Measurements from ENCODE around the gene ANKRD35.
"Not testable (repeated sequence)": the region's sequence is repeated elsewhere in the genome, so short reads cannot be mapped to it uniquely, and the experiment has no call there.

Gene ANKRD35

DNA sequence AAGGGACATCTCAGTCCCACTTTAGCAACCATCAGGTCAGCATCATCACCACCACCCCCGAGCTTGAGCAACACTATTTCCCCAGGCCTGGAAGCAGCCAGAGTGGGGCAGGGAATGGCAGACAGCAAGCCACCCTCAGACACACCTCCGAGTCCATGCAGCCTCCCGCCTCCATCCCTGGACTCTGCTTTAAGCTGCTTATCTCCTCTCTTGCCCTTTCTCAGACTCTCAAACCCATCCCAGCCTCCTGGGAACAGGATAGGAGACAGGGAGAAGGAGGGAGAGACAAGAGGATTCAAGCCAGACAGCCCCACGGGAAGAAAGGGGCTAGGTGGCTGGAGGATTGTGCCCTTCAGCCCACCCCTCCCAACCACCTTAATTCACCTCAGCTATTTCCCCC lies 28.5 kb downstream of the ANKRD35 start:
- DNase-seq = no peak

DNA sequence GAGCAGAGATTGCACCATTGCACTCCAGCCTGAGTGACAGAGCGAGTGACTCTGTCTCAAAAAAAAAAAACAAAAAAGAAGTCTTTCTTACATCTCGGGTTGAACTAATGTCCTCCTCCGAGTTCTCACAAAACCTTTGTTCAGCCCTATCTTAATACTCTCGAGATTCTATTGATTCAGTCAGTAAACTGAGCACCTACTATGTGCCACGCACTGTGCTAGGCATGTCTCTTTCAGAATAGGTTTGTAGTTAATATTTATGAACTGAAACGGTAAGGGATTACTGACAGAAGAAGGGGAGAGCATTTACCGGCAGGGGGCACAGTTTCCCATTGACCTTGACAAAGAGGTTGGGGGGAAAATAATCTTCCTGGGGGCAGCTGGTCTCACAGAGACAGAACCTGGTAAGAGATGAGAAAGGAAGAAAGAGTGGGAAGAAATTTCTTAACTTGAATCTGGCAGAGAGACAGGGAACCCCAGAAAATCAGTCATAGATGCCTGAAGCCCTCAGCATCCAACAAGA lies 30.2 kb downstream of the ANKRD35 start:
- DNase-seq = no peak

DNA sequence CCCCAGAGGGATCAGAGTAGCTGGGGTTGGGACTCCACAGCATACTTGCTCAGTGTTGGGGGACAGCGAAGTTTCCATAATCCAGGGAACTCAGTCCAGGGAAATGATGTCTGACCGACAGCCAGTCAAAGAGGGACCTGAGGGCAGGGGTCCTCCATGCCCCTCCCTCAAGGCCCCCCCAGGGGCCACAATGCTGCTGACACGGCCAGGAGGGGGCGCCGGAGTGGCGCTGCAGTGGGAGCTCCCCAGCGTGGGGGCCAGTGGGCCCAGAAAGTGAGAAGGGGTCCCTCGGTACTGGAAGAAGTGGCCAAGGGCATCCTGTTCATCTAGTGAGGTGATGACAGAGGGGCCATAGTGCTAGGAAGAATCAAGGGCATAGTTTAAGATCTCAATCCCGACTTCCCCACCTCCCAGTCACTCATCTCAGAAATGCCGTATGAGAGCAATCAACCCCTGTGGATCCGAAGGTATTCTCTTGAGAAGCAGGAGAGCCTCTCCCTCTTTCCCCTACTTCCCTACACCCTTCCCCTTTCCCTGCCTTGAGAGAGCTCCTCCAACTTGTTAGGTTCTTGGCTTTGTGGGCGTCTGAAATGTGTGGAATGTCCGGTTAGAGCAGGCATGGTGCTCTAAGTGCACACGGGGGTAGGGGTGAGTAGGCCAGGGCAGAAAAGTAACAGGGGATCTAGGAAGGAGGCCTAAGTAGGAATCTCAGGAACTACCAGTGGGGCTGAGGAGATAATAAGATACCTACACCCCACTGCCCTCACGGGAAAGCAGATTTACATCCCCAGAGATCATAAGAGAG lies 36.1 kb downstream of the ANKRD35 start:
- DNase-seq = no peak

DNA sequence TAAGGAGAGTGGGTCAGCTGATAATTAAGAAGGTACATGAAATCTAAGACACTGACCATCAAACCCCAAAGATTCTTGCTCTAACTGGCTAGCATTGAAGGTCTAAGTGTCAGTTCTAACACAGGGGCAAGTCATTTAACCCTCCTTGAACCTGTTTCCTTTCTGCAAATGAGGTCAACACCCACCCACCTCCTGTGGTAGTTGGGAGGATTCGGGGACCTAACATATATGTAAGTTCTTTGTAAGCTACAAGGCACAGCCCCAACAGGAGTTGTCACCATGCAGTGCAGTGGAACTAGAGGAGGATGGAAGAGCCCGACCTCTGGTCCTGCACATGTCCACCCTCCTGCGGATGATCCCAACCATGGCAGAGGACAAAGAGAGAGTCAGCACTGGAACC lies 37.8 kb downstream of the ANKRD35 start:
- no peak for DNase-seq

DNA sequence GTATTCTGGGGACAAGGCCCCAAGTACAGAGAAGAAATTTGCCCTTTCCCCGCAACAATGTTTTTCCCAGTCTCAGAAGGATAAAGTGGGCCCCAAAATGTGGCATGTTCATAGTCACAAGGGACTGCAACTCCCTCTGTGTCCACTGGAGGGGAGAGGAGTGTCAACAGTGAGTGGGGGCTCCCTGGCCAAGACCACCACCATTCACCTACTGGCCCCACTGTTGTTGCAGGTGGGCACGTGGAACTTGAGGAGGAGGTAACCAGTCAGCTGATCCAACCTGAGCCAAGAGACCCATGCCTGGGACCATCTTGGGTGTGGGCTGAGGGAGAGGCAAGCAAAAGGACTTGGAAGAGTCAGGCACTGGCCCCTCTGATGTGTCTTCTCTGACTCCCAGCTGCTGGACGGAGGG lies 39.5 kb downstream of the ANKRD35 start:
- no peak for DNase-seq

DNA sequence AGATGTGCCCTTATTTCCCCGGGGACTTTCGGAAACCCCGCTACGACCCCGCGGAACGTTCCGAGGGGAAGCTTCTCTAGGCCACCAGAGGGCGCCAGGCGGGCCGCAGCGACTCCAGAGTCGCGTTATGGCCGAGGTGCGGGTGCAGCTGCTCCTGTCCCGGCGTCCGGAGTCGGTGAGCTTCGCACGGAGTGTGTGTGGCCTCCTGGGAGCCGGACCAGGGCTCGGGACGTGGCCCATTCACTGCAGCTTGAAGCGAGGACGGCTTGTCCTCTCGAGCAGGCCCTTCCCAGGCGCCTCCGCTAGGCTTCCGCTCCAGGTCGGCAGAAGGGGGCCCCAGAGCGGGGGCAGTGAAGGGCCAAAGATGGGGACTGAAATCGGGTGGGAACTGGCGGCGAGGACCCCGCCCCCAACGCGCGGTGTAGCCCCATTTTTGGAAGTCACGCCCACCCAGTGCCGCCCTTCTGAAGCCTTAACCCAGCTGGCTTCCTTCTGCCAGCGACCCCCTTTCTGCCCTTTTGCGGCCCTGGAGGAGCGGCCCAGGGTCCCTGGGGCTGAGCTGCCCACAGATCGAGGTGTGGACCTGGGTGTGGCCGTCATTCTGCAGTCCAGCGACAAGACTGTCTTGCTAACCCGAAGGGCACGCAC lies 40.0 kb downstream of the ANKRD35 start, which contains the start of gene NUDT17:
NUDT17 (plus strand) TSS at position 117 of the 648 bp plus-strand sequence; CDS start at position 128, 11 bp downstream.
- DNase-seq = peak; percentile 70

DNA sequence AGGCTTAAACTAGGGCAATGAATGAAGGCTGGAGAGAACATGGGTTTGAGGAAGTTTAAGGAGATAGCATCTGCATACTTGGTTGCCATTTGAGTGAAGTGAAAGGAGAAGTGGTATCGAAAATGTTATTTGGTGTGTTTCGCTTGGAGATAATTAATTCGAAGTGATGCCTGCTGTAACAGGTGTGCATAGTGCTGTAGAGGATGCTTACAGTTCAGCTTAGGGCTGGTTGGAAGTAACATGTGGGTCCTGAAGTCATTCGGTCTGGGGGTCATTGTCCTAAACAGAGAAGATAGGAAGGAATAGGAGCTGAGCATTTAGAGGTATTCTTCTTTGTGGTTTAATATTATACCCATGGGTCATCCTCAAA lies 40.5 kb downstream of the ANKRD35 start:
- no peak for DNase-seq

DNA sequence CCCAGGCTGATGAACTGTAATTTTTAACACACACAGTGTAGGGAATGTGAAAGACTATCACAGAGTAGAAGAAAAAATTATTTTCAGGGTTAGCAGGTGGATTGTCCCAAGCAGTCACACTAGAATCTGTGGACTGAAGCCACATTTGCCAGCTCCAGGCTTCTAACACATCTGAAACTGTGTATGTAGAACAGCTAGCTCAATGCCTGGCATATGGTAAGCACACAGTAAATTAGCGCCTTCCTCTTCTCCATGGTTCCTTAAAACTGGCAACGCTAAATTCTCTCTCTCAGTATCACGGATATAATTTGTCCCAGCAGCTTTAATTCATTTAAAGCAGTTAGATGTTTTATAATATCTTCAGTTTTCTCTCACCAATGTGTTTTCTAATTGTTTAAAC lies 42.6 kb downstream of the ANKRD35 start:
- DNase-seq = no peak

DNA sequence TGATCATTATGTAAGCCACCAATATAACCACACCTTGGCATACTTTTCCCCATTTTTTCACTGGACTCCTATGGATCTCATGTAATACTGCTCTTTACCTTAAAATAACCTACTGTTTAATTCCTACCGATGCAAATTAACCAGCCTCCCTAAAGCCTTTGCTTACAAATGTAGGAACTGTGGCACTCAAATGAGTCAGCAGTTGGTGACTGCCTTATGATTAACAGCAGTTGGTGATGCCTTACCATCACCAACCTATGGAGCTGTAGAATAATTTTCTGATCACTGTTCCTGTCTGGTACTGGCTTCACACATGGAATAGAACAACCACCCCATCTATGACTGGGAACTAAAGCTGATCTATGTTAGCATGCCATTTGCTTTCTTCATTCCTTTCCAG lies 48.0 kb downstream of the ANKRD35 start:
- no peak for DNase-seq

DNA sequence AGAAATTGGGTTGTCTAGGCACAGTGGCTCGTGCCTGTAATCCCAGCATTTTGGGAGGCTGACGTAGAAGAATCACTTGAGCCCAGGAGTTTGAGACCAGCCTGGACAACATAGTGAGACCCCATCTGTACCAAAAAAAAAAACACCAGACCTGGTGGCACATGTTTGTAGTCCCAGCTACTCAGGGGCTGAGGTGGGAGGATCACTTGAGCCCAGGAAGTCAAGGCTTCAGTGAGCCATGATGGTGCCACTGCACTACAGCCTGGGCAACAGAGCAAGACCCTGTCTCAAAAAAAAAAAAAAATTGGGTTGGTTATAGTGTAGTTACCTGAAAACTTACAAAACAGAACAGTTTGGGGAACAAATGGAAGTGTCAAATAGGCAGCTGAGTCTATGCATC lies 54.9 kb downstream of the ANKRD35 start:
- DNase-seq = not testable (repeated sequence)

DNA sequence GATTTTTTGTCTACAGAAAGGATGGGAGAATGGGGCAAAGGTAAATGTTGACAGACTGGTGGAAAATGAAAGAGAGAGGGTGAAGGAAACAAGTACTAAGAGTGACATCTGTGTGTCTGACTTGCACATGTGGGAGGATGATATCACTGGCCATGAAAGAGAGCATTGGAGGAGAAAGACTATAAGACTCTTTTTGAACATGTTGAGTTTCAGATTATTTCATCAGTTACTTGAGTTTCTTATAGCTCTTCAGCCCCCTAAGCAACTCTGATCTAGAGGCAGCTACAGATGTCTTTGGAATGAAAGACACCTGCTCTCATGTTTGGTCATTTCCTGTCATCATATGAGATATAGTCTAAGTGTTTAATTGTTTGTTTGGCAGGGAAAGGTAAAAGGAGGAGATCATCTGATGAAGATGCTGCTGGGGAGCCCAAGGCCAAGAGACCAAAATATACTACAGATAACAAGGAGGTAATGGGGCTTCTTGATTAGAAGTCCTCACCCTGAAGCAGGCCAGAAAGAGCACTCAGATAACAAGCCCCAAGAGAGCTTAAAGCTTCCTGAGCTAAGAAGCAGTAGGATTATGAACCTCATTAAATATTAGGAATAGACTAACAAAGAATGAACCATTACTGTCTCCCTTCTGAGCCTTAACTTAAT lies 57.2 kb downstream of the ANKRD35 start:
- DNase-seq = no peak

DNA sequence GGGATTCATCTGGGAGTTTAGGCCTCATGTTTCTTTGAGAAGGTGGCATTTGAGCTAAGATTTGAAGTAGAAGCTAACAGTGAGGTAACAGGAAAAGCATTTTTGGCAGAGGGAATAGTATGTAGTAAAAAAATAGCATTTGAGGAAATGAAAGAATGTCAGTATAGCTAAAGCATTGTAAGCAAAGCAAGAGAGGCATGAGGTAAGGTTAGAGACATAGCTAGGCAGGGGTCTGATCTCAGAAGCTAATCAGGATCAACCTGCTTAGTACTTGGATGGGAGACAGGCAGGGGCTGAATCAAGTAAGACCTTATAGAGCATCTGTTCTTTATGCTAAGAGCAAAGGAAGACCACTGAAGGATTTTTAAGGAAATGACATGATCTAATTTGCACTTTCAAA lies 57.7 kb downstream of the ANKRD35 start:
- no peak for DNase-seq

DNA sequence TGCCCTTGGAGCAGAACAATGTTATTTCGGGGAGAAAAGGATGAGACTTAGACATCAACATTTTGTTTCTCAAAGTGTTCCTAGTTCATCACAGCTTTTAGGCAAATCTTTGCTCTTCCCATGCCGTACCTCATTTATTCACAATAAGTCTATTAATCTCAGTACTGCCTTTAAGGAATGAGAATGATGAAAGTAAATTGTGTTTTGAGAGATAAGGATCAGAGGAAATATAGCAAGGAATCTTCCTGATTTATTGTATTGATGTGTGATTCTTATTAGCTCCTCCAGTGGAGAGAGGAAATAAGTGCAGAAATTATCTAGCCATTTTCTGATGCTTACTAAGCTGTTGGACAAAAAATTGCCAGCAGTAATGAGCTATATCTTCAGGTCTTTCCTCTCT lies 59.6 kb downstream of the ANKRD35 start:
- DNase-seq = no peak

DNA sequence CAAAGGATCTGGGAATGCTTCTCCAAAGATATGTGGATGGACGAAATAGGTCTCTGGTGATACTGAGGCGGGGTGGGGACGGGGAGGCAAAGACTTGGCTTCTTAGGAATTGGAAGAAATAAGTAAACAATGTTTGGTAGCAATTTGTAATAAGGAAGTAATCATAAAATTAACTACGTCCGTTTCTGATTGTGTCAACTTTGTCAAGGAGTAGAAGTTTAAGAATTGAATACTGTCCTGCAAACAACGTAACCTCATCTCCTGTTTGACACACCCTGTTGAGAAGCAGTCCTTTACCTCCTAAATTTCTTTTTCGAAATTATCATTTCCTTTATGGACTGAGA lies 61.2 kb downstream of the ANKRD35 start:
- DNase-seq = no peak

DNA sequence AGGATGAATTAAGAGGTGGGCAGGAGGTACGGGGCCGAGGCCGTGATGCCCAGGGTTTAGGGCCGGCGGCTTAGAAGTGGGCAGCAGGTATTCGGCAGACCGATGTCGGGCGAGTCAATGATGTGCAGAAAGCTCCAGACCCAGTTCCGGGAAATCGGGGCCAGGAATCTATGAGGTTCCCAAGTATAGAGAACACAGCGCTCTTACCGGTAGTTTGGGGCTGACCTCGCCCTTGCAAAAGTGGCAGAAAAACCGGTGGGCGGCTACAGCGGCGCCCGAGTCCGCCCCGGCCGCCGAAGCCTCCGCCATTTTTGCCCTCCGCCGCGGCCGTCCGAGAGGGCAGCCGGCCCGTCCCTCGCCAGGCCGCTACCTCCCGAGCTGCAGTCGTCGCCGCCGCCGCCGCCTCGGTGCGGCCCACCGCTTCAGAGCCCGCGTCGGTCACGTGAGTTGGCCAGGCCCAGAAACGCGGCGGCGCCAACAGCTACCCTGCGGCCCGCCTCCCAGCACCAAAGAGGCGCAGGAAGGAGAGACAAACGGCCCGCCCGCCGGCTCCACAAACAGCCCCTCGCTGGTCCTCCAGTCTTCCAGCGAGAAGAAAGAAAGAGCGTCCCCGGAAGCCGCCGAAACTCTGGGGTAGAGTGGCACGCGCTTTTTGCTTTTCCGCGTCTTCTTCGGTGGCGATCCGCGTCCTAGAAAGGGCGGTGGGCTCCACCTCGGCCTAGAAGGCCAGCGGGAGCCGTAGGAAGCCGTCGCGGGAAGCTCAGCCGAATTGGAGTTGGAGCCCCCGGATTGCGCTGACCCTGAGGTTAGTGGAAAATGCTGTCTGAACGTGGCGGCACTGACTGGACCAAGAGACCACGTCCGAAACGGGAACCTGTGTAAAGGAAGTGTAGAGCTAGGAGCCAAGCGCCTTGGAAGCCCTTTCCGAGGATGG lies 61.8 kb downstream of the ANKRD35 start, which contains the start of the genes POLR3C and RNF115:
POLR3C (plus strand) TSS at position 636 of the 934 bp plus-strand sequence. CDS start 1,577 bp downstream, outside the sequence.
RNF115 (minus strand) TSS at position 531 of the 934 bp plus-strand sequence; CDS start at position 309, 222 bp downstream.
- peak; percentile 93 for DNase-seq

DNA sequence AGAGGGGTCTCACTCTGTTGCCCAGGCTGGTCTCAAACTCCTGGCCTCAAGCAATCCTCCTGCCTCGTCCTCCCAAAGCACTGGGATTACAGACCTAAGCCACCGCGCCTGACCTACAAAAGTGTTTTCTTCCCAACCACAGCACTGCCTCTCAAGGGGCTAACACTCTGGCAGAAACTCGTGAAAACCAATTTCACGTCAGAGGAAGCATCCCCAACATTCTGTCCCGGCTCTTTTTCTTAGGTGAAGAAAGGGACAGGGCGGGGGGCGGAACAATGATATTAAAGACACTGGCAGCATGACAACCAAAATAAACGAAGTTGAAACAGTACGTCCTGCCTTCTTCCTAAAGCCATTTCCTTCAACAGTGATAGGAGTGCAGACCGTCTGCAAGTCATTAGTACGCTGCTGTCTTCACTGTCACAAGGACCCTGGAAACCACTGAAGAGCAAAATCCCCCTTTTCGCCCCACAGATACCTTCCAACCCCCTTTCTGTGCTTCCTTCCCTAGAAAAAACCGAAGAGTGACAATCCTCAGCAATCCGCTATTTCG lies 62.8 kb downstream of the ANKRD35 start:
- DNase-seq = not testable (repeated sequence)

DNA sequence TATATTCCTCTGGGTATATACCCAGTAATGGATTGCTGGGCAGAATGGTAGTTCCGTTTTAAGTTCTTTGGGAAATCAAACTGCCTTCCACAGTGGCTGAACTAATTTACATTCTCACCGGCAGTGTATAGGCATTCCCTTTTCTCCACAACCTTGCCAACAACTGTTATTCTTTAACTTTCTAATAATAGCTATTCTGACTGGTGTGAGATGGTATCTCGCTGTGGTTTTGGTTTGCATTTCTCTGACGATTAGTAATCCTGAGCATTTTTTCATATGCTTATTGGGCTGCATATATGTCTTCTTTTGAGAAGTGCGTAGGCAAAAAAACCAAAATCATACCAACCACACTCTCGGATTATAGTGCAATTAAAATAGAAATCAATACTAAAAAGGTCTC lies 67.6 kb downstream of the ANKRD35 start:
- not testable (repeated sequence) for DNase-seq
